GM18951 (cell line): Measurements from ENCODE around the gene SLC7A11.

ENCODE experiments used
- POLR2A ChIP-seq: IDR thresholded peaks from 4 replicates; pipeline ENCODE4 v1.6.1; 2011; ENCODE audit warnings: mild to moderate bottlenecking; ENCODE audit not compliant: insufficient read length, insufficient read depth; ENCODE audit errors: extremely low read depth
- in situ Hi-C: fragments of 300-500 bp; cut with MboI; formaldehyde crosslinking; loops from one replicate; pipeline ENCODE4 v1.12.0; 2022; ENCODE audit warnings: low sequenced_read_pairs, mixed read lengths, inconsistent platforms; ENCODE audit not compliant: unreplicated experiment

Gene SLC7A11

GRCh38 chr4:138158746-138159297 lies 83.3 kb downstream of the SLC7A11 start:
- in situ Hi-C loops = no loop called here
- no peak for TF ChIP-seq POLR2A

- in situ Hi-C loops = no loop called here
- no peak for TF ChIP-seq POLR2A
Measured at GRCh38 chr4:138140879-138141278, 101.3 kb downstream of the SLC7A11 start.

- in situ Hi-C loops = no loop called here
- TF ChIP-seq POLR2A = no peak
Measured at GRCh38 chr4:138138774-138139173, 103.4 kb downstream of the SLC7A11 start.

GRCh38 chr4:138135610-138136009 lies 106.5 kb downstream of the SLC7A11 start:
- in situ Hi-C loops = no loop called here
- TF ChIP-seq POLR2A = no peak

- in situ Hi-C loops = no loop called here
- no peak for TF ChIP-seq POLR2A
Measured at GRCh38 chr4:138118270-138118669, 123.9 kb downstream of the SLC7A11 start.

- in situ Hi-C loops = no loop called here
- no peak for TF ChIP-seq POLR2A
Measured at GRCh38 chr4:138115053-138115452, 127.1 kb downstream of the SLC7A11 start.

GRCh38 chr4:138114434-138114833 lies 127.7 kb downstream of the SLC7A11 start:
- no peak for TF ChIP-seq POLR2A
- in situ Hi-C loops = no loop called here
